Activated CD8-positive, alpha-beta T cell treated with anti-CD3 and anti-CD28 coated beads, Interleukin-2, amount 10 ng/mL, durations not matched to agents 7 days and 5 days (primary cell): ENCODE results near the gene GOLGA6L10. TPM values are rescaled to one million over a fixed set of nuclear protein-coding genes. Genes with fewer than 3 reads are reported as not detected.
"Not testable (repeated sequence)": the region's sequence is repeated elsewhere in the genome, so short reads cannot be mapped to it uniquely, and the experiment has no call there.

Experiments
- ATAC-seq: fragments of 150-1000 bp; cut with Tn5 transposase; one replicate; pipeline ENCODE4 v1.10.0; 2021; ENCODE audit warnings: moderate library complexity
- CTCF ChIA-PET: fragments of 350-600 bp; sonication (Branson Sonifier 250); formaldehyde crosslinking; loops from one replicate; lab custom pipeline; 2021; ENCODE audit warnings: antibody characterized with exemption; lab: Charles Lee
- POLR2A ChIA-PET: fragments of 350-600 bp; sonication (Branson Sonifier 250); formaldehyde crosslinking; loops from one replicate; lab custom pipeline; 2021; ENCODE audit warnings: antibody characterized with exemption; lab: Charles Lee
- DNase-seq: peaks from one replicate; pipeline ENCODE4 v3.0.0-alpha.2; 2020
- H3K27ac Mint-ChIP-seq: one replicate; pipeline ENCODE4 v1.8.0; 2021; ENCODE audit warnings: mild to moderate bottlenecking, mixed read lengths
- H3K27me3 Mint-ChIP-seq: one replicate; pipeline ENCODE4 v1.8.0; 2021; ENCODE audit warnings: low read depth, mixed read lengths
- H3K36me3 Mint-ChIP-seq: one replicate; pipeline ENCODE4 v1.8.0; 2021; ENCODE audit warnings: low read depth, mixed read lengths
- H3K4me1 Mint-ChIP-seq: one replicate; pipeline ENCODE4 v1.8.0; 2021; ENCODE audit warnings: low read depth, mixed read lengths
- H3K4me3 Mint-ChIP-seq: one replicate; pipeline ENCODE4 v1.8.0; 2021; ENCODE audit warnings: mild to moderate bottlenecking, mixed read lengths
- H3K9me3 Mint-ChIP-seq: one replicate; pipeline ENCODE4 v1.8.0; 2022; ENCODE audit warnings: mixed read lengths; ENCODE audit not compliant: insufficient read depth
- total RNA-seq, 2 experiments: library from RNA; stranded (reverse); gene quantifications; one replicate each; pipeline ENCODE4 v1.2.3, GENCODE V29; 2021

The GOLGA6L10 gene
- total RNA-seq, 2 experiments from 2014 or later, result 0.83 to 0.84 TPM

DNA sequence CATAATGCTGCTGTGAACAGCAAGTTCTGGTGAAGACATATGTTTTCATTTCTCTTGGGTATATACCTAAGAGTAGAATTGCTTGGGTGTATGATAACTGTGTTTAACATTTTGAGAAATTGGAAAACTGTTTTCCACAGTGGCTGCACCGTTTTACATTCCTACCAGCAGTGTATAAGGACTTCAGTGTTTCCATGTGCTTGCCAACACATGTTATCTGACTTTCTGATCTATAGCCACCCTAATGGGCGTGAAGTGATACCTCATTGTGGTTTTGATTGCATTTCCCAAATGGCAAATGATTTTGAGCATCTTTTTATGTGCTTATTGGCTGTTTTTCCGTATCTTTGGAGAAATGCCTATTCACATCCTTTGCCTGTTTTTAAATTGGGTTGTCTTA is 18.5 kb upstream of the GOLGA6L10 start:
- DNase-seq, H3K36me3 Mint-ChIP-seq, CTCF ChIA-PET, POLR2A ChIA-PET, H3K9me3 Mint-ChIP-seq, H3K27ac Mint-ChIP-seq, H3K27me3 Mint-ChIP-seq, H3K4me1 Mint-ChIP-seq, H3K4me3 Mint-ChIP-seq, ATAC-seq: not testable (repeated sequence)

DNA sequence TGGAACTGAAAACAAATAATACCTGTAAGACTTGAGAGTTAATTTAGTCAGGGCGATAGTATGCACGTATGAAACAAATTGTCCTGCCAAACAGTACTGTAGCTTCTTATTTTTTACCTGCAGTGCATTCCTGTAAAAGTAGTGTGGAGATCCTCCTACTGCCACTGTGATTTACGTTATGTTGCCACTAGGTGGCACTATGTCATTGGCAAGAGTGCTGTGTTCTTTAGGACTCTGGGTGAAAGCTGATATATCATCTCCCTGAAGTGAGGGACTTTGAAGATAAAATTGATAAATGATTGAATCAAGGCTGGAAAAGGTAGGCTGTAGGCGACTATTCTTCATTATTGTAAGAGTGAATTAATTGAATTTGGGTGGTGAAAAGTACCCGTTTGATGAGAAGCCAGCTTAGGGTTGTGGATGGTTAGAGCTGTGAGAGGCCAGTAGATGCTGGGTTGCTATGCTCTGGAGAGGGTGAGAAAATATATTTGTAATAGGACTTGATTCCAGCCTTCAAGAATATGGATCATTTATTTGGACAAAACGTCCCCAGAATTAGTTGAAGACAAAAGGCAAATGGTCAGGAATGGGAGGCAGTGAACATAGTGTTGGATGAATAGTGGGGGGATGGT is 16.5 kb upstream of the GOLGA6L10 start:
- H3K4me1 Mint-ChIP-seq, POLR2A ChIA-PET, H3K36me3 Mint-ChIP-seq, H3K27ac Mint-ChIP-seq, H3K4me3 Mint-ChIP-seq, H3K9me3 Mint-ChIP-seq, H3K27me3 Mint-ChIP-seq, CTCF ChIA-PET: not testable (repeated sequence)
- peak; percentile 68 for DNase-seq
- peak; percentile 99 for ATAC-seq

DNA sequence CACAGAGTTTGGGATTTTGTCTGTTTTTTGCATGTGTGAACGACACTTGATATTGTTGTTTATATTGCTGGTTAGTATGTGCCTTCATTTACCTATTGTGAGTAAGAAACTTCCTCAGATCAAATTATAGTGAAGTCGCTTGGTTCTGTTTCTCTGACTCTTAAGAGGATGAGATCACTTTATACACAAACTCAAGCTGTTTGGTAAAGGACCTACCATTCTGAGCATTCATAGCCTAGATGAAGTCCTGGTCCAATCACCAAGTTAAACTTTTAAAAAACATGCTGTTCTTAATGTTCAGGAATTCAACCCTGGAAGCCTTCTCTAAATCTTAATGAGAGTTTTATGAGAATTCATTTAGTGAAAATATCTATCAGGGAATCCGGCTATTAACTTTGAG is 15.3 kb upstream of the GOLGA6L10 start:
- H3K4me1 Mint-ChIP-seq, H3K4me3 Mint-ChIP-seq, CTCF ChIA-PET, H3K27ac Mint-ChIP-seq, H3K9me3 Mint-ChIP-seq, H3K27me3 Mint-ChIP-seq, DNase-seq, H3K36me3 Mint-ChIP-seq, ATAC-seq, POLR2A ChIA-PET: not testable (repeated sequence)

DNA sequence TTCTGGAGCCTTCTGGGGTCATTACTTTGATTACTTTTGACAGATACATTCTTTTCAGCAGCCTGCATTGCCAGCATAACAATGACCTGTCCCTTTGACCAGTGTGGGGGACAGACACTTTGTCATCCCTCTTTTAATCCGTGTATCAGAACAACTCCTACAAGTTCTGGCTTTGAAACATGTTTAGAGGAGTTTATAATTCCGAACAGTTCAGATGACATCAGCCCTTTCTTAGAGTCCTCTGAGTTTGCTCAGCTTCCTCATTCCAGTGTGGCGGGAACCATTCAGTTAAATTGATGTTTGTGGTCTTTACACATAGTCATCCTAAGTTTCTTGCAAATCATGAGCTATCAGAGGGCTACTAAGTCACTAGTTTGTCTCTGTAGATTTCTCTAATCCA is 13.5 kb upstream of the GOLGA6L10 start:
- POLR2A ChIA-PET, H3K36me3 Mint-ChIP-seq, H3K9me3 Mint-ChIP-seq, H3K27ac Mint-ChIP-seq, H3K27me3 Mint-ChIP-seq, H3K4me3 Mint-ChIP-seq, DNase-seq, H3K4me1 Mint-ChIP-seq, CTCF ChIA-PET, ATAC-seq: not testable (repeated sequence)

DNA sequence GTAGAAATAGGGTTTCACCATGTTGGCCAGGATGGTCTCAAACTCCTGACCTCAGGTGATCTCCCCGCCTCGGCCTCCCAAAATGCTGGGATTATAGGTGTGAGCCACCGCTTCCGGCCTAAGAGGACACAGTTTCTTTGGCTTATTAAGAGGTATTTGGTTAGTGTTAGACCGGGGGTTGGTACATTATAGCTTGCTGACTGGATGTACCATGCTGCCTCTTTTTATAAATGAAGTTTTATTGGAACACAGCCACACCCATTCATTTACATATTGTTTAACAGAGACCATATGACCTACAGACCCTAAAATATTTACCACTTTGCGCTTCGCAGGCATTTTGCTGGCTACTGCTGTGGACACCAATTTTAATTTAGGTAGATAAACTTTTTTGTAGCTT is 11.3 kb upstream of the GOLGA6L10 start:
- CTCF ChIA-PET, ATAC-seq, H3K36me3 Mint-ChIP-seq, POLR2A ChIA-PET, DNase-seq, H3K9me3 Mint-ChIP-seq, H3K27ac Mint-ChIP-seq, H3K4me3 Mint-ChIP-seq, H3K4me1 Mint-ChIP-seq, H3K27me3 Mint-ChIP-seq: not testable (repeated sequence)

DNA sequence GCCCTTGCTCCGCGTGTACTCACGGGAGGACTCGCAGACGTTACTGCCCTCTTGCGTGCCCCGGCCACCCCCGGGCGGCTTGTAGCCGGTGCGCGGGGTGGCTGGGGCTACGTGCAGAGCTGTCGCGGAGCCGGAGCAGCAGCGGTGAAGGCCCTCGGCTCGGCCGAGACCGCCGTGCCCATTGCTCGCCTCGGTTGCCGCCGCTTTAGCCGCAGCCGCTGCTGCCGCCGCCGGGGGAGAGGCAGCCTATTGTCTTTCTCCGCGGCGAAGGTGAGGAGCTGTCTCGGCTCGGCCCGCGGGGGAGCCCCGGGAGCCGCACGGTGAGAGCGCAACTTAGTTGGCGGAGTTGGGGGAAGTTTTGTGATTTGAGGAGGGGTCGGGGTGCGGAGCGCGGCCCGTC is 5.8 kb upstream of the GOLGA6L10 start:
- ATAC-seq, CTCF ChIA-PET, H3K4me3 Mint-ChIP-seq, DNase-seq, H3K27ac Mint-ChIP-seq, H3K27me3 Mint-ChIP-seq, H3K36me3 Mint-ChIP-seq, H3K4me1 Mint-ChIP-seq, H3K9me3 Mint-ChIP-seq, POLR2A ChIA-PET: not testable (repeated sequence)

DNA sequence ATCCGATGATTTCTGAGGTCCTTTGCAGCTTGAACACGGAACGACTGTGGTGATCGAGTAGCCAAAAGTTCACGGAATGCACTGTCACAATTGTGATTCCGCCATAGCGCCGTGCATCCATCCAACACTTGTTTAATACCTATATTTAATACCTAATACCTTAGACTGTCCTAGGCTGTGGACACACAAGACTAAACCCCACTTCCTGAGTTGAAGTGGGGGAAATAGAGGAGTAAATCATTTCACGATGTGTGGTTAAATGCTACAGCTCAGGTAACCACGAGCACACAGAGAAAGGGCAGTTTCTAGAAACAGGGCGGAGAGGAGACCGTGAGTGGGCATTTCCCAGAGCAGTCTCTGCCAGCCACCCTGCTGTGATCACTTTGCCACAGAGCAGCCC is 5.3 kb upstream of the GOLGA6L10 start:
- H3K9me3 Mint-ChIP-seq, ATAC-seq, H3K4me1 Mint-ChIP-seq, POLR2A ChIA-PET, DNase-seq, H3K36me3 Mint-ChIP-seq, CTCF ChIA-PET, H3K27ac Mint-ChIP-seq, H3K27me3 Mint-ChIP-seq, H3K4me3 Mint-ChIP-seq: not testable (repeated sequence)

DNA sequence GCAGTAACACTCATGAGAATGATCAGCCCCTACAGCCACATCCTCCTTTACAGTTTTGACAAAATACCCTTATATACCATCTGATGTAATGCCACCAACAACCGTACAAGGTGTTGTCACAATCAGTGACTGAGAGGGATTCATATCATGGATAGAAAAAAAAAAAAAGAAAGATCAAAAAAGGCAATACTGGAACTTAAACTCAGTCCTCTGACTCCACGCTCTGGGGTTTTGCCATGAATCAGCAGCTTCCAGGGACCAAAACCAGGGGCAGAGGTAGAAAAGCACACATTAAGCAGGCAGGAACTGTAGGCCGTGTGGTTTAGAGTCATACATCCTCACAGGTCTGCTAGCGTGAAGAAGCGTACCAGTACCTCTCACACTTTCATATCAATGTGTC is 1.6 kb downstream of the GOLGA6L10 start:
- CTCF ChIA-PET, H3K4me1 Mint-ChIP-seq, DNase-seq, H3K27ac Mint-ChIP-seq, ATAC-seq, H3K9me3 Mint-ChIP-seq, H3K4me3 Mint-ChIP-seq, H3K27me3 Mint-ChIP-seq, POLR2A ChIA-PET, H3K36me3 Mint-ChIP-seq: not testable (repeated sequence)

DNA sequence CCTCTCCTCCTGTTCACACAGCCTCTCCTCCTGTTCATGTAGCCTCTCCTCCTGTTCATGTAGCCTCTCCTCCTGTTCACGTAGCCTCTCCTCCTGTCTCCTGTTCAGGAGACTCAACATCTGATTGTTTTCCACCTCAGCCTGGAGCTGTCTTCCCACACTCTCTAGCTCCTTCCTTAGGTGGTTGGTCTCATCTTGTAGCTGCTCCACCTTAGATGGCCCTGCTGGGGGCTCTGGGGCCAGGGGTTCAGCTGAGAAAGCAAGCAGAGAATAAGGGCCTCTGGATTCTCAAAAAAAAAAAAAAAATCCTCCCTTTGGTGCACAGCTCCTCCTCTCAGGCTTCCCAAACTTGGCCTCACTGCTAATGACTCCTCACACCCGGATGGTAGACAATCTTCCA is 4.1 kb downstream of the GOLGA6L10 start:
- CTCF ChIA-PET, H3K27me3 Mint-ChIP-seq, H3K4me3 Mint-ChIP-seq, H3K27ac Mint-ChIP-seq, DNase-seq, POLR2A ChIA-PET, H3K36me3 Mint-ChIP-seq, H3K9me3 Mint-ChIP-seq, H3K4me1 Mint-ChIP-seq, ATAC-seq: not testable (repeated sequence)

DNA sequence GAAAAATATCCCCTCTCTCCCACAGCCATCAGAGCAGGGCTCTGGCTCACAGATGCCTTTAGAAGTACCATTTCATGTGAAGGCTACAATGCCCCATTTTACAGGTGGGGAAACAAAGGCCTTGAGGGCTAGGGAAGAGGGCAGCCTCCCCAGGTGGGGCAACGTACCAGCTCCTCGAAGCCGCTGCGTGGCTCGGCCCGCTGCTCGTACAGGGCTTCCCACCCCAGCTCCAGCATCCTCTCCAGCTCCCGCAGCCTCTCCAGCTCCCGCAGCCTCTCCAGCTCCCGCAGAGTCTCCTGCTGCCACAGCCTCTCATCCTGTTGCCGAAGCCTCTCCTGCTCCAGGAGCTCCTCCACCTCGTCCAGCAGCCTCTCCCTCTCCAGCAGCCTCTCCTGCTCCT is 4.9 kb downstream of the GOLGA6L10 start:
- H3K9me3 Mint-ChIP-seq, ATAC-seq, H3K27me3 Mint-ChIP-seq, CTCF ChIA-PET, H3K4me1 Mint-ChIP-seq, H3K27ac Mint-ChIP-seq, H3K36me3 Mint-ChIP-seq, DNase-seq, POLR2A ChIA-PET, H3K4me3 Mint-ChIP-seq: not testable (repeated sequence)

DNA sequence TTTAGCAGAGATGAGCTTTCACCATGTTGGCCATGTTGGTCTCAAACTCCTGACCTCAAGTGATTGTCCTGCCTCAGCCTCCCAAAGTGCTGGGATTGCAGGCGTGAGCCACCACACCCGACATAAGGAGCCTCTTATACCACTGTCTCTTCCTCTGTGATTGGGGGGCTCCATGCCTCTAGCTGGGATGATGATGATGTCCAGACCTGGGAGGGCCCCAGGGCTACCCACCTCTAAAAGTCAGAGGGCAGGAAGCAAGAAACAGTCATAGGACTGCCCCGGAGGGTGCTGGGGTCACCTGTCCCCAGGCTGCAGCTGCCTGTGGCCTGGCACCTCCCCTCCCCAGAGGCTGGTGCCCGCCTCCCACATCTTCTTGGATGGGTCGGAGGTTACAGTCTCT is 5.4 kb downstream of the GOLGA6L10 start:
- H3K9me3 Mint-ChIP-seq, H3K4me3 Mint-ChIP-seq, H3K27ac Mint-ChIP-seq, H3K27me3 Mint-ChIP-seq, CTCF ChIA-PET, DNase-seq, POLR2A ChIA-PET, H3K4me1 Mint-ChIP-seq, H3K36me3 Mint-ChIP-seq, ATAC-seq: not testable (repeated sequence)

DNA sequence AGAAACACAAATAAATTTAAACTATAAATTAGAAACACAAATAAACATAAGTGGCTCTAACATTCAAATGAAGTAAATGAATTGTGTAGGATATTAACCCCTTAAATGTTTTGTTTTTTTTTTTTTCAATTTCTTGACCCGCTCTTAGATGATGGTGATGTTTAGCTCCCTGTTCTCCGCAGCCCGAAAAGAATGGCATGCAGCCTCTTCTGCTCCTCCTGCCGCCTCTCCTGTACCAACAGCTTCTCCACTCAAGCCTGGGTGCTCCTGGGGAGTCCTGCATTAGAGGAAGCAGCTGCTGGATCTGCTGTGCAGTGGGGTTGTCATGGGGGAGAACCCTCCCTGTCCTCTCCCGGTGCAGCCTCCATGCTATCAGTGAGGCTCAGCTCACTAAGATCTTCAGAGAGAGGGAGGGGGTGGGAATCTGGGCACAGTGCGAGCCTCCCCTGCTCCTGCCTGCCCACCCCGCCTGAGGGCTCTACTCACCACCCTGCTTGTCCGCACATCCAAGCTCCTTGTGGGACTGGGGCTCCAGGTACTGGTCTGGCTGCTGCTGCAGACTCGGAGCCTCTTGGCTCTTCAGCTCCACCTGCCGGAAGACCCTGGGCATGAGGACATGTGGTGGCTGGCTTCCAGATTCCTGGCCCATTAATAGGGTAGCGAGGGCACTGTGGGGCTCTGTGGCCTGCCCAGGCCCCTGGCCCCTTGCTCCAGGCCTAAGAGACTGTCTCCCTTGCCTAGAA is 6.5 kb downstream of the GOLGA6L10 start:
- H3K27me3 Mint-ChIP-seq, result not testable (repeated sequence)

More for the DNA sequence above, 6.5 kb downstream of the GOLGA6L10 start:
- H3K27ac Mint-ChIP-seq, H3K9me3 Mint-ChIP-seq, H3K4me1 Mint-ChIP-seq, ATAC-seq, H3K36me3 Mint-ChIP-seq, POLR2A ChIA-PET, H3K4me3 Mint-ChIP-seq, CTCF ChIA-PET: not testable (repeated sequence)
- peak; percentile 44 for DNase-seq
